ENCODE results near the gene FHIT.

The FHIT gene

DNA sequence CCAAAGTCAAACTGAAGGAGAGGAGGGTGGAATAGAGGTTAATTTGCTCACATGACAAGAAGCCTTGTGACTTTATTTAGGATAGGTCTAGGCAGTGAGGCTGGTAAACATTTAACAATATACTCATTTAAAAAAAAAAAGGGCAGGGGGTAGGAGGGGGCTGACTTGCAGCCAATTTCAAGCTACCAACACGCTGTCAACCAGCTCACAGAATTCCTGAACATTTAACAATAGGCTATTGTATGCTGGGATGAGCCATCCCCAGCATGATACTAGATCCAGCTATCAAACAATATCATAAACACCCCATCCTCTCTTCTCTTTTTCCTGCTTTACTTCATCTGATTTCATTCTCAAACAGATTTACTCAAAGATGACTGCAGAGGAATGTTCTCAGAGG, 1105.1 kb downstream of the FHIT start:
- Histone ChIP-seq H3K36me3 (ENCODE audit: insufficient read depth, low read length) (no peaks in the 10 kb centered on the region), H3K27ac (ENCODE audit: low read depth, low read length) (no peak overlapping the region), H3K4me1 (ENCODE audit: insufficient read depth, low read length) (no peaks in the 10 kb centered on the region), H3K9ac (ENCODE audit: low read length) (no peak overlapping the region), H3K4me3 (ENCODE audit: low read depth in 1 of 2, low read length in 2 of 2) (no peak overlapping the region), H3K9me3 (ENCODE audit: low read length) (no peaks in the 10 kb centered on the region), H3K27me3 (ENCODE audit: control insufficient read depth in 1 of 2, insufficient read depth in 2 of 2, low read length in 2 of 2) (no peaks in the 10 kb centered on the region)

DNA sequence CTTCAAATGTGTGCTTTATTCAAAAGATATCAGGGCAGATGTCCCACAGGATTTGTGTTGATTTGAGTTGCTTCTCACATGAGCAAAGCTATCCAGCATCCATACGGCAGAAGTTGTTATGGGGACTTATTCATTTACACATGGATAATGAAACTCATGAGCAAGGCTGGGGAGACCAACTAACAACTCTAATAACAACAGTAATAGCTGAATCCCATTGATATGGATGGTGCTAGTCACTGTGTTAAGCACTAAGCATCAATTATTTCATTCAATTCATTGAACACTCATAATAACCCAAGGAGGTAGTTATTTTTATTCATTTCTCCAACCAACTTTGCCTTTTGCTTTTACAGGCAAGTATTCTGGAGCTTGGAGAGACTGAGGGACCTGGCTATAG, 1107.2 kb downstream of the FHIT start:
- H3K4me1 ChIP-seq (ENCODE audit: insufficient read depth, low read length): no peaks in the 10 kb centered on the region
- H3K4me3 ChIP-seq (ENCODE audit: low read depth in 1 of 2, low read length in 2 of 2): no peak overlapping the region

DNA sequence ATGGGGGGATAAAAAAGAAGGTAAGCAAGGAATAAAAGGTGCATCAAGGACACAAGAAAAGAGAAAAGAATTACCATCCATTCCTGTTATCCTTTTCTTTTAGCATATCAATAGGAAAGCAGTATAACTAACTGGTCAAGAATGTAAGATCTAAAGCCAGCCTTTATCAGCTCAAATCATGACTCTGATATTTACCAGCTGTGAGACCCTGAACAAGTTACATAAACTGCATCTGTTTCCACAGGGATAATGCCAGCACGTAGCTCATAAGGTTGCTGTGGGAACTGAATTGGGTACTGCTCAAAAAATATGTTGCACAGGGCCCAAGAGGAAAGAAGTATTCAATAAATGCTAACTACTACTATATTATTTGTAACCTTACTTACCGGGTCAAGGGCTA, 1109.2 kb downstream of the FHIT start:
- Histone ChIP-seq H3K9ac (ENCODE audit: low read length) (no peak overlapping the region), H3K4me1 (ENCODE audit: insufficient read depth, low read length) (no peaks in the 10 kb centered on the region), H3K36me3 (ENCODE audit: insufficient read depth, low read length) (no peaks in the 10 kb centered on the region), H3K27me3 (ENCODE audit: control insufficient read depth in 1 of 2, insufficient read depth in 2 of 2, low read length in 2 of 2) (no peaks in the 10 kb centered on the region), H3K9me3 (ENCODE audit: low read length) (no peaks in the 10 kb centered on the region), H3K4me3 (ENCODE audit: low read depth in 1 of 2, low read length in 2 of 2) (no peak overlapping the region), H3K27ac (ENCODE audit: low read depth, low read length) (no peak overlapping the region)

More for the DNA sequence above, 1107.2 kb downstream of the FHIT start:
- Histone ChIP-seq H3K36me3 (ENCODE audit: insufficient read depth, low read length) (no peaks in the 10 kb centered on the region), H3K27me3 (ENCODE audit: control insufficient read depth in 1 of 2, insufficient read depth in 2 of 2, low read length in 2 of 2) (no peaks in the 10 kb centered on the region), H3K27ac (ENCODE audit: low read depth, low read length) (no peak overlapping the region), H3K9ac (ENCODE audit: low read length) (no peak overlapping the region), H3K9me3 (ENCODE audit: low read length) (no peaks in the 10 kb centered on the region)

DNA sequence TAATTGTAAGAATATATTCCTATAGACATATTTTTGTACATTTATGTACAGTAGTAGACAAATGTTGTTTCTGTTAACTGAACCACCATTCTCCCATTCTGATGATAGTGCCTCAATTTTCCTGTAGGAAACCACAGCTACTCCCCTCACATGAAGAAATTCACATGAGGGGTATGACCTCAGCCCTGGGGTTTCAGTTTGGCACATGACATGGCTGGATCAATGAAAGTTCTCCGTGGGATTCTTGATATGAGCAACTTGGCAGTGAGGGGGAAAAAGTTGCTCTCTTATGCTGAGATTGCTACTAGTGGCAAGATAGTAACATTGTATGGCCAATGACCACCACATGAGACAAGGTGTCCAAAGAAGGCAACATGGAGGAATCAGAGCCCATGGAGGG, 1111.1 kb downstream of the FHIT start:
- Histone ChIP-seq H3K27me3 (ENCODE audit: control insufficient read depth in 1 of 2, insufficient read depth in 2 of 2, low read length in 2 of 2) (no peaks in the 10 kb centered on the region), H3K4me3 (ENCODE audit: low read depth in 1 of 2, low read length in 2 of 2) (no peak overlapping the region), H3K4me1 (ENCODE audit: insufficient read depth, low read length) (no peaks in the 10 kb centered on the region), H3K9ac (ENCODE audit: low read length) (no peak overlapping the region), H3K27ac (ENCODE audit: low read depth, low read length) (no peak overlapping the region), H3K36me3 (ENCODE audit: insufficient read depth, low read length) (no peaks in the 10 kb centered on the region), H3K9me3 (ENCODE audit: low read length) (no peaks in the 10 kb centered on the region)

DNA sequence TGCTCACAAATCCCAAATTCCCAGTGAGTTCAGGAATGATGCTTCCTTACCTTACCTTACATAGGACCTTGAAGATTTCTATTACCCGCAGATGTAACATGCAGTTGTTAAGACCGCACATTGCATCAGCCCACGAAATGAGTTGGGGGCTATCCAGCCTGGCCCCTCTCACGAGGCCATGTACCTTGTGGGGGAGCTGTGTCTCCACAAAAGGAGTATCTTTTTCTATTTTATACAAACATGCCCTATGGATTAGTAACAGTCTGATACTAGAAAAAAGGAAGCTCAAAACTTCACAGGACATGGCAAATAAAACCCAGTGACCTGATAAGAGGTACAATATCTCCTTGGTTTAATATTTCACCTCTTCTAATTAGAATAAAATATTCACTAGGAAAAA, 1114.7 kb downstream of the FHIT start:
- Histone ChIP-seq H3K36me3 (ENCODE audit: insufficient read depth, low read length) (no peaks in the 10 kb centered on the region), H3K9me3 (ENCODE audit: low read length) (no peaks in the 10 kb centered on the region), H3K4me1 (ENCODE audit: insufficient read depth, low read length) (no peaks in the 10 kb centered on the region), H3K27ac (ENCODE audit: low read depth, low read length) (no peak overlapping the region), H3K9ac (ENCODE audit: low read length) (no peak overlapping the region), H3K4me3 (ENCODE audit: low read depth in 1 of 2, low read length in 2 of 2) (no peak overlapping the region), H3K27me3 (ENCODE audit: control insufficient read depth in 1 of 2, insufficient read depth in 2 of 2, low read length in 2 of 2) (no peaks in the 10 kb centered on the region)

DNA sequence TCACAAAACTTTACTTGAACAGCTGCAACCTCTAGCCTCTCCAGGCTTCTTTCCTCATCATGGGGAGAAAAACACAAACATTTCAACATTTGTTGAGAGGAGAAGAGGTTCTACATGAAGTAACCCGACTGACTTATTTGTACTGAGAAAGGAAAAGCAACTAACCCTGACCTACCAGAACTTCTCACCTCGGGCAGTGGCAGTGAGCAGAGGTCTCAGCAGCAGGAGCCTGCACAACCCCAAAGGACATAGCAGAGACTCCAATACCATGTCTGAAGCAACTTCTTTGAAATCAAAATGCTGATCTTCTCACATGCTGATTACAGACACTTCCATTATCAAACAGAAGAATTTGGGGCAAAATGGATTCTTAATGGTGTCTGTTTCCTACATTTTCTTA, 1115.8 kb downstream of the FHIT start:
- Histone ChIP-seq H3K27ac (ENCODE audit: low read depth, low read length) (no peak overlapping the region), H3K9ac (ENCODE audit: low read length) (no peak overlapping the region), H3K9me3 (ENCODE audit: low read length) (no peaks in the 10 kb centered on the region), H3K27me3 (ENCODE audit: control insufficient read depth in 1 of 2, insufficient read depth in 2 of 2, low read length in 2 of 2) (no peaks in the 10 kb centered on the region), H3K4me3 (ENCODE audit: low read depth in 1 of 2, low read length in 2 of 2) (no peak overlapping the region), H3K4me1 (ENCODE audit: insufficient read depth, low read length) (no peaks in the 10 kb centered on the region), H3K36me3 (ENCODE audit: insufficient read depth, low read length) (no peaks in the 10 kb centered on the region)

DNA sequence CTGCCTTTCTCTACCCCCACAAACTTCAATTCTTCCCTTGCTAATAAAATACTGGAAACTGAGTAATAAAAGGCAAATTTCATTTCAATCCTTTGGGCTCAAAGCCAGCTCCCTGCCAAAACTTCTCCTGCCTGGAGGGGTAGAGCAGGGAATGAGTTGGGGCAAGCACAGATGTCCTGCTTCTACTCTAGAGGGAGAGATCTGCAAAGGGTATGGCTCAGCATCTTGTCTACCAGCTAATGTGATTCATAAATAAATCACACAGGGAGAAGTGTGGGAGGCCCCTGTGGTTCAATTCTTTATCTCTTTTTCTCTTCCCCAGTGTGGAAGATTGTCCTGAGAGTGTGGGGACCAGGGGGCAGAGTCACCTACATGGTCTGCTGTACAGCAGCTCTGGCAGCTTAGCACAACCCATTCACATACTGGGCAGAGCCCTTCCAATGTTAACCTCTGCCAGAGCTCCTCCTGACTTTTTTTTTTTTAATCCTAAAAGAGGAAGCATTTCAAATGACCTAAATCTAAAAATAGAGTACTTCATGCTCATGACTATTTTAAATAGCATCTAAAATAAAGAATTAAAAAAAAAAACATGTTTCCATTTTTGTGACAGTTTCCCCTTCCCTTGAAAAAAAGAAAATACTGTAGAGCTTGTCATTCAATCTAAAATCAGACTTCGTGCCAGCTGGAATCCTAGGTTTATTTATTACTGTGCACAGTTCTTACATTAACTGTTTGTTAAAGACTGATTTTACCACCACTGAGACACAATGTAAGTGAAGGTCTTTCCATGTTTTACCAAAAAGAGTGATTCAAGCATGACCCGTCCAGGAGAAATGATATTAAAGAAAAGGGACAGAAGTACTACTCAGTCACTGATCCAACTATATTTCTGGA, 1117.7 kb downstream of the FHIT start:
- H3K9me3 ChIP-seq (ENCODE audit: low read length): no peaks in the 10 kb centered on the region
- H3K27me3 ChIP-seq (ENCODE audit: control insufficient read depth in 1 of 2, insufficient read depth in 2 of 2, low read length in 2 of 2): no peaks in the 10 kb centered on the region
- no peak overlapping the region for H3K9ac ChIP-seq (ENCODE audit: low read length)
- no peaks in the 10 kb centered on the region for H3K36me3 ChIP-seq (ENCODE audit: insufficient read depth, low read length)
- H3K4me1 ChIP-seq (ENCODE audit: insufficient read depth, low read length): no peaks in the 10 kb centered on the region
- no peak overlapping the region for H3K4me3 ChIP-seq (ENCODE audit: low read depth in 1 of 2, low read length in 2 of 2)
- H3K27ac ChIP-seq (ENCODE audit: low read depth, low read length): no peak overlapping the region

DNA sequence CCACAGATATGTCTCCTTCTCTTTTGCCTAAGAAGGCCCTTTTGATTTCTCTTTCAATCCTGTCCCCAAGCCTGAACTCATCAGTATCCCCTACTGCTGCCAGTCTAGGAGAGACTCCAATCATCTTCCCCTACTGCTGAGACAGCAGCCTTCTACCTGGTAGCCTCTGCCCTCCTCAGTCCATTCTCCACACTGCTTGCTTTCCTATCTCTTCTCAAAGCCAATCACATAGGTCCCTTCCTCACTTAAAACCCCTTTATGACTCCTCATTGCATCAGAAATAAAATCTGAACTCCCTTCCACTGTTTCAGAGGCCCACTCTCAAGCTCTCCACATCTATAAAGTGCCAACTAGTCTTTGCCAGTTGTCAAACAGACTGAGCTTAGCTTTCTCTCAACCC, 1119.6 kb downstream of the FHIT start:
- no peaks in the 10 kb centered on the region for H3K9me3 ChIP-seq (ENCODE audit: low read length)
- no peaks in the 10 kb centered on the region for H3K27me3 ChIP-seq (ENCODE audit: control insufficient read depth in 1 of 2, insufficient read depth in 2 of 2, low read length in 2 of 2)
- no peaks in the 10 kb centered on the region for H3K4me1 ChIP-seq (ENCODE audit: insufficient read depth, low read length)
- no peak overlapping the region for H3K27ac ChIP-seq (ENCODE audit: low read depth, low read length)
- no peak overlapping the region for H3K4me3 ChIP-seq (ENCODE audit: low read depth in 1 of 2, low read length in 2 of 2)
- no peaks in the 10 kb centered on the region for H3K36me3 ChIP-seq (ENCODE audit: insufficient read depth, low read length)
- H3K9ac ChIP-seq (ENCODE audit: low read length): no peak overlapping the region

DNA sequence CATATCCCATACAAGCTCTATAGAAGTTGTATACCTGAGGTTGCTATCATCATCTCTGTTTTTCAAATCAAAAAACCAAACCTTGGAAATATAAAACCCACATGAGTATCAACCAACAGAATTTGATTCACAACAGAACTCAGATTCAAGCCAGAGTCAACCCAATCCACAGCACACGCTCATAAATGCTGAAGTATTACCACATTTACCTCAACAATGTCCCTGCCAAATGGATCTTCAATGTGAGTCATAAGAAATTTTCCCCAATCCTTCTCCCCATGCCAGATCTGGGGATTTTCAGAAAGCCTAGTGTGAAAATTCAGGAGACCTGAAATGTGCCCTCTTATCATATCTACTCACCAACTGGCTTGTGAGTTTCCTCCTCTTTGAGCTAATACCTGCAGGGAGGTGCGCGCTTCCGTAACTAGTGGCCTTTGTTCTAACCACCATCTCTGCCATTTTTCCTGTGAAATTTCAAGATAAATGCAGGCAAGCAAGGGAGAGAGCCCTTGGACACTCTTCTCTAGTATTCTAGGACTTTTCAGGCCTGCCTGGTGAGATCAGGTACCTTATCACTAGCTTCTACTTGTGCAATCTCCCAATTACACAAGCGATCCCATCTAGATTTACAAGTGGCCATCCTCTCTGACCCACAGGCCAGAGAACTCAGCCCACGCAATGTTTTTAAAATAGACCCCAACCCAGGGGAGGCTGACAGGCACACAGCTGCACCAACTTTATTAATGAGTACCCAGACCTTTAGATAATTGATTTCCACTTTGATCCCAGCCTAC, 1124.5 kb downstream of the FHIT start:
- Histone ChIP-seq H3K27ac (ENCODE audit: low read depth, low read length) (no peak overlapping the region), H3K4me1 (ENCODE audit: insufficient read depth, low read length) (no peaks in the 10 kb centered on the region), H3K9ac (ENCODE audit: low read length) (no peak overlapping the region), H3K36me3 (ENCODE audit: insufficient read depth, low read length) (no peaks in the 10 kb centered on the region), H3K9me3 (ENCODE audit: low read length) (no peaks in the 10 kb centered on the region), H3K4me3 (ENCODE audit: low read depth in 1 of 2, low read length in 2 of 2) (no peak overlapping the region), H3K27me3 (ENCODE audit: control insufficient read depth in 1 of 2, insufficient read depth in 2 of 2, low read length in 2 of 2) (no peaks in the 10 kb centered on the region)

DNA sequence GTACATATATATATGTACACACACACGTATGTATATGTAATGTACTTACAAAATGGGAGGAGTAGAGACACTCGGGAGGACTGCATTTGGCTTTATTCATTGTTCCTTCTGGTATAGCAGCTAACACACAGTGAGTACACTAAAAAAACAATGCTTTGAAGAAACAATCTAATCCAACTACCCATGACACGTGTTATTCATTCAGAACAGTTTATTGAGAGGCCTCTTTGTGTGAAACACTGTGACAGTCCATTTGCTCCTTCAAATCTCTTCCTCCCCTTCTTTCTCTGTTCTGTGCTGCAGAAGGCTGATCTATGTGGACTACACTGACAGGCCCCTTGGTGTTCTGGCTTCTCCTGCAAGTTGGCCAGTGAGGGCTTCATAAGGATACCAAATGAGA, 1125.6 kb downstream of the FHIT start:
- Histone ChIP-seq H3K27me3 (ENCODE audit: control insufficient read depth in 1 of 2, insufficient read depth in 2 of 2, low read length in 2 of 2) (no peaks in the 10 kb centered on the region), H3K9ac (ENCODE audit: low read length) (no peak overlapping the region), H3K4me1 (ENCODE audit: insufficient read depth, low read length) (no peaks in the 10 kb centered on the region), H3K9me3 (ENCODE audit: low read length) (no peaks in the 10 kb centered on the region), H3K36me3 (ENCODE audit: insufficient read depth, low read length) (no peaks in the 10 kb centered on the region), H3K27ac (ENCODE audit: low read depth, low read length) (no peak overlapping the region), H3K4me3 (ENCODE audit: low read depth in 1 of 2, low read length in 2 of 2) (no peak overlapping the region)

DNA sequence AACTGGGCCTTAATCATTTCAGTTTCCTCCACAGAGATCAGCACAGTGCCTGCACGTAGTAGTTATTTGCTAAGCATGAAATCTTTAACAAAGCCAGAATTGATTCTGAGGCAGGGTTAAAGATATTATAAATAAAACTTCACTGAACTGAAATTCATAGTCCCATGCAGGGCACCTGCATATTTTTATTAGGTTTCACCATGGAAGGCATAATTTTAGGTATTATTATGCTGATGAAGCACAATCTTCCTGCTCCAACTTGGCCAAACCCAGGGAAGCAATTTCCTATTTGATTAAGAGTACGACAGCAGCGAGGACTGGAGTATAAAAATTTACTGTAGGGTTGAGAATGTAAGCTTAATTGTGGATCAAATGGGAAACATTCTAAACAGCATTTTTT, 1131.0 kb downstream of the FHIT start:
- H3K36me3 ChIP-seq (ENCODE audit: insufficient read depth, low read length): no peaks in the 10 kb centered on the region
- H3K9ac ChIP-seq (ENCODE audit: low read length): no peak overlapping the region

More for the DNA sequence above, 1131.0 kb downstream of the FHIT start:
- Histone ChIP-seq H3K27ac (ENCODE audit: low read depth, low read length) (no peak overlapping the region), H3K4me1 (ENCODE audit: insufficient read depth, low read length) (no peaks in the 10 kb centered on the region), H3K27me3 (ENCODE audit: control insufficient read depth in 1 of 2, insufficient read depth in 2 of 2, low read length in 2 of 2) (no peaks in the 10 kb centered on the region), H3K4me3 (ENCODE audit: low read depth in 1 of 2, low read length in 2 of 2) (no peak overlapping the region), H3K9me3 (ENCODE audit: low read length) (no peaks in the 10 kb centered on the region)
